ENCODE data around the gene FRMD4B.

Gene FRMD4B

DNA sequence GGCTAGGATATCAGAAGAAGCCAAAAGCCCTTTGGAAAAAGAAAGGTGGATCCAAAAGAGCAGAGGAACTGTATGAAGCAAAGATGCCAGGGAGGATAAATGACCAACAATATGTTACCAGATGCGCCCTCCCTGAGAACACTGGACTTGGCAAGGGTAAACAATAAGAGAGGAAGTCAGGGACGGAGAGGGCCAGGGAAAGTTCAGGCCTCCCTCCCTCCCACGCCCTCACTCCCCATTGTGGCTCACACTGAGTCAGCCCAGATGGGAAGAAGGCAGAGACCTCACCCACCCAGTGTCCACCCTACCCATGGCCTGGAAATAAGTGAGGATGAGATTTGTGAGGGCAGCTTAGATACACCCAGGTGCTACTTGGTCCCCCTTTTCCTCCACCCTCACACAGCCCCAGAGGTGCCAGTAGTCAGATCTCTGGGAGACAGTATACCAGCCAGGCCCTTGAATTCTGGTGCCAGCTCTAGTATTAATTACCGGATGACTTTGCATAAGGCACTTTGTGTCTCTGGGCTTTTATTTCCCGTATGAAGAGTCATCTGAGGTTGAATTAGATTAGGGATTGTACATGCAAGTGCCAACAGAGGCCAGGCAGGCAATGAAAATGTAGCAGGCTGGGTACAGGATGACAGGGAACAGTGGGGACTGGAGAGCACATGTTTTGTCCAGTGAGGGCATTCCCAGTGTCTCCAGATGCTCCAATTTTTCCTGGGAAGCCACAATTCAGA is 35.1 kb upstream of the FRMD4B start:
- no peaks in the 10 kb centered on the region for H3K9me3 ChIP-seq (ENCODE audit: control insufficient read depth in 2 of 2, low read length in 2 of 2)
- no peak overlapping the region for H3K27ac ChIP-seq (ENCODE audit: low read depth in 2 of 2, low read length in 2 of 2)
- no peak overlapping the region for H3K4me3 ChIP-seq (ENCODE audit: low read length in 2 of 2)
- H3K36me3 ChIP-seq (ENCODE audit: control insufficient read depth in 2 of 2, insufficient read depth in 2 of 2, low read length in 2 of 2): no peaks in the 10 kb centered on the region
- no peaks in the 10 kb centered on the region for H3K4me1 ChIP-seq (ENCODE audit: control insufficient read depth in 2 of 2, insufficient read depth in 2 of 2, low read length in 2 of 2)
- H3K27me3 ChIP-seq (ENCODE audit: control insufficient read depth in 2 of 2, insufficient read depth in 2 of 2, low read length in 2 of 2): peaks cover 0 to 2% of the 10 kb centered on the region in 2 donors
- no peak overlapping the region for H3K9ac ChIP-seq (ENCODE audit: low read depth in 1 of 2, low read length in 2 of 2)

DNA sequence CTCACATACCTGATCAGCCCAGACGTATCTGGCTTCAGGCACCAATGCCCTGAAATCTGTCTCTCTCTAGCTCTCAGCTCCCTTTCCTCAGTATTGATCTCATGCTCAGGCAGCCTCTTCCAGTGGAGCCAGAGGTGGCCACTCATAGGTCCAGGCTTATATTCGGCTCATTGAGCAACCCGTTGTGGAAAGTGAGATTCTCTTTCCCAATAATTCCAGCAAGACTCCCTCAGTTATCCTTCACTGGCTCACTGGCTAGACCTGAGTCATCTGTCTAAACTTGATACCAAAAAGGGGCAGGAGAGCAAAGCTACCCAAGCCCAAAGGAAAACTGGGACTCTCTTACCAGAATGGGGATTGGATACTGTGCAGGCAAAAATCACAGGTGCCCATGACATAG is 33.4 kb upstream of the FRMD4B start:
- Histone ChIP-seq H3K27ac (ENCODE audit: low read depth in 2 of 2, low read length in 2 of 2) (no peak overlapping the region), H3K27me3 (ENCODE audit: control insufficient read depth in 2 of 2, insufficient read depth in 2 of 2, low read length in 2 of 2) (peaks cover 0 to 2% of the 10 kb centered on the region in 2 donors), H3K9ac (ENCODE audit: low read depth in 1 of 2, low read length in 2 of 2) (no peak overlapping the region), H3K36me3 (ENCODE audit: control insufficient read depth in 2 of 2, insufficient read depth in 2 of 2, low read length in 2 of 2) (no peaks in the 10 kb centered on the region), H3K9me3 (ENCODE audit: control insufficient read depth in 2 of 2, low read length in 2 of 2) (no peaks in the 10 kb centered on the region), H3K4me3 (ENCODE audit: low read length in 2 of 2) (no peak overlapping the region), H3K4me1 (ENCODE audit: control insufficient read depth in 2 of 2, insufficient read depth in 2 of 2, low read length in 2 of 2) (no peaks in the 10 kb centered on the region)

DNA sequence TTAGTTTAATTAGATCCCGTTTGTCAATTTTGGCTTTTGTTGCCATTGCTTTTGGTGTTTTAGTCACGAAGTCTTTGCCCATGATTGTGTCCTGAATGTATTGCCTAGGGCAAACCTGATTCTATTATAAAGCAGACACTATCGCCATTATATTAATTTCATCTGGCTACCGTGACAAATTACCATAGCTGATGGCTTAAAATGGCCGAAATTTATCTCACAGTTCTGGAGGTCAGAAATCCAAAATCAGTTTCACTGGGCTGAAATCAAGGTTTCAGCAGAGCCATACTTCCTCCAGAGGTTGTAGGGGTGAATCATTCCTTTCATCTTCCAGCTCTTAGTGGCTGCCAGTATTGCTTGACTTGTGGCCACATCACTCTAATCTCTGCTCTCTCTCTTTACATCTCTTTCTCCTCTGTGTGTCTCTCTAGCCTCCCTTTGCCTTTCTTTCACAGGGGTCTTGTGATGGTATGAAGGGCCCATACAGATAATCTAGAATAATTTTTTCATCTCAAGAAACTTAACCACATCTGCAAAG is 31.7 kb upstream of the FRMD4B start:
- H3K9ac ChIP-seq (ENCODE audit: low read depth in 1 of 2, low read length in 2 of 2): no peak overlapping the region
- H3K9me3 ChIP-seq (ENCODE audit: control insufficient read depth in 2 of 2, low read length in 2 of 2): no peaks in the 10 kb centered on the region
- H3K27me3 ChIP-seq (ENCODE audit: control insufficient read depth in 2 of 2, insufficient read depth in 2 of 2, low read length in 2 of 2): peaks cover 0 to 2% of the 10 kb centered on the region in 2 donors
- H3K4me3 ChIP-seq (ENCODE audit: low read length in 2 of 2): no peak overlapping the region
- H3K4me1 ChIP-seq (ENCODE audit: control insufficient read depth in 2 of 2, insufficient read depth in 2 of 2, low read length in 2 of 2): no peaks in the 10 kb centered on the region
- H3K27ac ChIP-seq (ENCODE audit: low read depth in 2 of 2, low read length in 2 of 2): no peak overlapping the region
- no peaks in the 10 kb centered on the region for H3K36me3 ChIP-seq (ENCODE audit: control insufficient read depth in 2 of 2, insufficient read depth in 2 of 2, low read length in 2 of 2)

DNA sequence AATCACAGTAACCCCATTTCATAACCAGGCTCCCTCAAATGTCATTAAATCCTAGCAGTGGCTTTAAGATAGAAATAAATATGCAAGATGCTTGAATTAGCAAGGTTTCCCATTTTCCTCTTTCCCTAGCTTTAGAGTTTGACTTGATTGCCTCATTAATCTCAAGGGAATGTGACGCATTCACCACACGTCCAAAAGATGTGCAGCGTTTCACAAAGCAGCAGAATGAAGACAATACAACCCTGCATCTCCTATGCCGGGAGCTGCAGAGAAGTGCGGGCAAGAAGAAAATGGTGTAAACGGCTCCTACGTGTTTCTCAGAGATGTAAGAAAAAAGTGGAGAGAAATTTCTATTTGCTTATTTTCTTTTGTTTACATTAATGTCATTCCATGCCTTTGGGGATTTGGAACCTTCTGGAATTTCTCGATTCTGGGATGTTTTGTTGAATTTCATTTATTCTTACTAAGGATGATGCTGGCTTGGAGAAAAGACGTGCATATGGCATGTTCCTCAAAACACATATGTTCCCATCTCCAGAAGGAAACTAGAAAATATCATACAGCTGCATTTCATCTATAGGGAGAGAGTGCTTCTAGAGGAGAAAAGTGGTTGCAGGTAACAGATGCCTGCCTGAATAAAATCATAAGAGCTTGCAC is 27.8 kb upstream of the FRMD4B start:
- Histone ChIP-seq H3K9ac (ENCODE audit: low read depth in 1 of 2, low read length in 2 of 2) (no peak overlapping the region), H3K27me3 (ENCODE audit: control insufficient read depth in 2 of 2, insufficient read depth in 2 of 2, low read length in 2 of 2) (peaks cover 0 to 2% of the 10 kb centered on the region in 2 donors), H3K36me3 (ENCODE audit: control insufficient read depth in 2 of 2, insufficient read depth in 2 of 2, low read length in 2 of 2) (no peaks in the 10 kb centered on the region), H3K27ac (ENCODE audit: low read depth in 2 of 2, low read length in 2 of 2) (no peak overlapping the region), H3K4me3 (ENCODE audit: low read length in 2 of 2) (no peak overlapping the region), H3K9me3 (ENCODE audit: control insufficient read depth in 2 of 2, low read length in 2 of 2) (no peaks in the 10 kb centered on the region), H3K4me1 (ENCODE audit: control insufficient read depth in 2 of 2, insufficient read depth in 2 of 2, low read length in 2 of 2) (no peaks in the 10 kb centered on the region)

DNA sequence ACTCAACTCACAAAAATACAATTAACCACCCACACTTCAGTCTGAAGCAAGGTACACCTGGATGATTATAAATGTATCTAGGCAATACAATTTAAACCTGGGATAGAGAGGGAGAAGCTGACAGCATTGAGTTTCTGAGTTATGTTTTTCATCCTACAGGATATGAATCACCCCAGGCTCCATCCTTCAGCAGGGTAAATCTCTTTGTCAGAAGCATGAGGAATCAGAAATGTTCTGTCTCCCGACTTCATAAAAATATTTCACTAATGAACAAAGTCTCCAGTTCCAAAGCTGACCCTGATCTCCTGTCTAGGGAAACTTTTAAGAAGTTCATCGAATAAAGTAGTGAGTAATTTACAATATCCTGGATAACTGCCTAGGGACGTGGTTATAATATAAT is 25.5 kb upstream of the FRMD4B start:
- Histone ChIP-seq H3K4me1 (ENCODE audit: control insufficient read depth in 2 of 2, insufficient read depth in 2 of 2, low read length in 2 of 2) (peaks cover 0 to under 1% of the 10 kb centered on the region in 2 donors), H3K4me3 (ENCODE audit: low read length in 2 of 2) (no peak overlapping the region), H3K27ac (ENCODE audit: low read depth in 2 of 2, low read length in 2 of 2) (no peak overlapping the region), H3K9me3 (ENCODE audit: control insufficient read depth in 2 of 2, low read length in 2 of 2) (no peaks in the 10 kb centered on the region), H3K9ac (ENCODE audit: low read depth in 1 of 2, low read length in 2 of 2) (no peak overlapping the region), H3K36me3 (ENCODE audit: control insufficient read depth in 2 of 2, insufficient read depth in 2 of 2, low read length in 2 of 2) (no peaks in the 10 kb centered on the region), H3K27me3 (ENCODE audit: control insufficient read depth in 2 of 2, insufficient read depth in 2 of 2, low read length in 2 of 2) (no peaks in the 10 kb centered on the region)

DNA sequence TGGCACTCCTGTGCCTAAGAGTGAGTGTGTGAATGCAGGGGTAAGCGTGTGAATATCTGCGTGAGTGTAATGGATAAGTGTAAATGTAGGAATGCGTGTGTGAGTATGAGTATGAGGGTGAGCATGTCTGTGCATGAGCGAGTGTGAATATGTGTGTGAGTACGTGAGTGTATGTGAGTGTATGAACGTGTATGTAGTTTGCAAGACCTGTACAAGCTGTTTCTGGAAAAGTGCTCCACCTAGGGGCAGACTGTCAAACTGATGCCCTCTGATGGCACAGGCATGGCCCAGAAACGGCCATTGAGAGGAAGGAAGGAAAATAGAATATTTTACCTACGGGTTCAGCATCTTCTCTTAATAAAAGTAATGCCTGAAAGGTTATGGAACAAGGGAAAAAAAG is 24.4 kb upstream of the FRMD4B start:
- peaks cover 0 to 2% of the 10 kb centered on the region in 2 donors for H3K4me1 ChIP-seq (ENCODE audit: control insufficient read depth in 2 of 2, insufficient read depth in 2 of 2, low read length in 2 of 2)
- H3K4me3 ChIP-seq (ENCODE audit: low read length in 2 of 2): peak overlapping the region in 1 of 2 donors; percentile 20

DNA sequence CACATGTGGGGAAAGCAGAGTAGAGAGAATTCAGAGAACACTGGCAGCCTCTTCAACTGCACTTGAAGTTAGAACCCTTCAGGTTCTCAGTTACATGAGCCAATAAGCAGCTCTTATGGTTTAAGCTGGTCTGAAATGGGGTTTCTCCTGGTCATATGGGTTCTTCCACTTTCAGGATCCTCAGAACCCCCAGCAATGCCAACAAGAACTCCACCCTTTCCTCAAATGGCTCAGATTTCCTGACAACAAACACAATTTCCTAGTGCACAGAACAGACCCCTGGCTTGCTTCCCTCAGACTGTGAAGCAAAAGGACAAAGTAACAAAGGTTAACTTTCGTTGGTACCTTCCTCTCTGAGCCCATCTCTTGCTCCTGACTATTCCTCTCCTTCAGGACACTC is 23.9 kb upstream of the FRMD4B start:
- Histone ChIP-seq H3K4me1 (ENCODE audit: control insufficient read depth in 2 of 2, insufficient read depth in 2 of 2, low read length in 2 of 2) (peaks cover 0 to 2% of the 10 kb centered on the region in 2 donors), H3K9ac (ENCODE audit: low read depth in 1 of 2, low read length in 2 of 2) (no peak overlapping the region), H3K27ac (ENCODE audit: low read depth in 2 of 2, low read length in 2 of 2) (peak overlapping the region in 1 of 2 donors; percentile 25), H3K9me3 (ENCODE audit: control insufficient read depth in 2 of 2, low read length in 2 of 2) (no peaks in the 10 kb centered on the region), H3K4me3 (ENCODE audit: low read length in 2 of 2) (no peak overlapping the region), H3K27me3 (ENCODE audit: control insufficient read depth in 2 of 2, insufficient read depth in 2 of 2, low read length in 2 of 2) (no peaks in the 10 kb centered on the region), H3K36me3 (ENCODE audit: control insufficient read depth in 2 of 2, insufficient read depth in 2 of 2, low read length in 2 of 2) (no peaks in the 10 kb centered on the region)

More for the DNA sequence above, 24.4 kb upstream of the FRMD4B start:
- Histone ChIP-seq H3K9ac (ENCODE audit: low read depth in 1 of 2, low read length in 2 of 2) (no peak overlapping the region), H3K36me3 (ENCODE audit: control insufficient read depth in 2 of 2, insufficient read depth in 2 of 2, low read length in 2 of 2) (no peaks in the 10 kb centered on the region), H3K9me3 (ENCODE audit: control insufficient read depth in 2 of 2, low read length in 2 of 2) (no peaks in the 10 kb centered on the region), H3K27me3 (ENCODE audit: control insufficient read depth in 2 of 2, insufficient read depth in 2 of 2, low read length in 2 of 2) (no peaks in the 10 kb centered on the region), H3K27ac (ENCODE audit: low read depth in 2 of 2, low read length in 2 of 2) (no peak overlapping the region)

DNA sequence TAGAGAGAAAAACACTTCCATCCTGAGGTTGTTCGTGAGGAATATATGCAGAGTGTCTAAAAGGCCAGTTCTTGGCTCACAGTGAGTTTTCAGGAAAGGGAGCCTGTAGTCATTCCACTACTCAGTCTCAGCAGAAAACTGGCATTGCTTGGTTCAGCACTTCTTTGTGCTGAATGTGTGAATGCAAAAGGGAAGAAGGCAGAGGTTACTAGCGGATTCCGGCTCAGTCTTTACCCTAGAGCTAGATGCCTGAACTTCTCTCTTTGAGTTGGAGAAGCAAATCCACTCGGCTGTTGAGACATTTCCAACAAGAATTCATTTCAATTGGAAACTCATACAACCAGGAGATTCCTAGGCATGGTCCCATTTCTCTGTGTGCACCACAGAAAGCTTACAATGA is 23.1 kb upstream of the FRMD4B start:
- H3K4me3 ChIP-seq (ENCODE audit: low read length in 2 of 2): no peak overlapping the region
- no peaks in the 10 kb centered on the region for H3K9me3 ChIP-seq (ENCODE audit: control insufficient read depth in 2 of 2, low read length in 2 of 2)
- no peak overlapping the region for H3K9ac ChIP-seq (ENCODE audit: low read depth in 1 of 2, low read length in 2 of 2)
- no peaks in the 10 kb centered on the region for H3K27me3 ChIP-seq (ENCODE audit: control insufficient read depth in 2 of 2, insufficient read depth in 2 of 2, low read length in 2 of 2)
- H3K36me3 ChIP-seq (ENCODE audit: control insufficient read depth in 2 of 2, insufficient read depth in 2 of 2, low read length in 2 of 2): no peaks in the 10 kb centered on the region
- H3K27ac ChIP-seq (ENCODE audit: low read depth in 2 of 2, low read length in 2 of 2): peak overlapping the region in 1 of 2 donors; percentile 25
- peaks cover under 1 to 2% of the 10 kb centered on the region in 2 donors for H3K4me1 ChIP-seq (ENCODE audit: control insufficient read depth in 2 of 2, insufficient read depth in 2 of 2, low read length in 2 of 2)

DNA sequence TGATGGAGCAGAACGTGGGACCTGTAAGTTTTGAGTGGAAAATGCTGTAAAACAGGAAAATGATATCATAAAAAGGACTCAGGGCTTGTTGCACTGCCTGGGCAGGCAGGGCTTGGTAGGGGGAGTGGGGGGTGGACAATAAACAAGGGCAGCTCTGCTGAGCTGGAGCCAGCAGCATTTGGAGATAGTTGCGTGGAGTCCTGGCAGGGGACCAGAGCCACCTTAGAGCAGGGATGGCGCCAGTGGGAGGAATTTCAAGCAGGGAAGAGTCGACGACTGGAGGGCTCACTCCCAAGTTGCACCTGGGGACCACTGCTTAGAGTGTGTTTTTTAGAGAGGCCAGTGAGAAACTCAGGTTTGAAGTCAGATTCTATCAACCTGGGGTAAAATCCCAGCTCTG is 22.7 kb upstream of the FRMD4B start:
- H3K27ac ChIP-seq (ENCODE audit: low read depth in 2 of 2, low read length in 2 of 2): no peak overlapping the region
- no peaks in the 10 kb centered on the region for H3K36me3 ChIP-seq (ENCODE audit: control insufficient read depth in 2 of 2, insufficient read depth in 2 of 2, low read length in 2 of 2)

DNA sequence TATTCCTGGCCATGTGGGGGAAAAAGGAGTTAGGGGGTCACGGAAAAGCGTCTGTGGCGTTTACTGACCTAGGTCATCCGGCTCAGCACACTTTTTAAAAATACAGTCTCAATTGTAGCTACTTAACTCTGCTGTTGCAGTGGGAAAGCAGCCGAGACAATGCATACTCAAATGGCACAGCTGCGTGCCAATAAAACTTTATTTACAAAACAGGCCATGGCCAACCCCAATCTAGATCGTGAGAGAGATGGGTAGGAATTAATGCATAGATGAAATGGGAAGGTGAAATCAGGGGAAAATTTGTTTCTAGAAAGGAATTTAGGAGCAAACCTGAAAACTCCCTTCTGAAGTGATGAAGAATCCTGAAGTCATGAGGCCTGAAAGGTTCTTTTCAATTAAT is 22.0 kb upstream of the FRMD4B start:
- H3K27me3 ChIP-seq (ENCODE audit: control insufficient read depth in 2 of 2, insufficient read depth in 2 of 2, low read length in 2 of 2): no peaks in the 10 kb centered on the region
- H3K36me3 ChIP-seq (ENCODE audit: control insufficient read depth in 2 of 2, insufficient read depth in 2 of 2, low read length in 2 of 2): no peaks in the 10 kb centered on the region
- H3K9me3 ChIP-seq (ENCODE audit: control insufficient read depth in 2 of 2, low read length in 2 of 2): no peaks in the 10 kb centered on the region
- no peak overlapping the region for H3K4me3 ChIP-seq (ENCODE audit: low read length in 2 of 2)
- H3K9ac ChIP-seq (ENCODE audit: low read depth in 1 of 2, low read length in 2 of 2): no peak overlapping the region
- no peak overlapping the region for H3K27ac ChIP-seq (ENCODE audit: low read depth in 2 of 2, low read length in 2 of 2)
- H3K4me1 ChIP-seq (ENCODE audit: control insufficient read depth in 2 of 2, insufficient read depth in 2 of 2, low read length in 2 of 2): peaks cover 6 to 8% of the 10 kb centered on the region in 2 donors

More for the DNA sequence above, 22.7 kb upstream of the FRMD4B start:
- H3K27me3 ChIP-seq (ENCODE audit: control insufficient read depth in 2 of 2, insufficient read depth in 2 of 2, low read length in 2 of 2): no peaks in the 10 kb centered on the region
- no peak overlapping the region for H3K4me3 ChIP-seq (ENCODE audit: low read length in 2 of 2)
- no peaks in the 10 kb centered on the region for H3K9me3 ChIP-seq (ENCODE audit: control insufficient read depth in 2 of 2, low read length in 2 of 2)
- no peak overlapping the region for H3K9ac ChIP-seq (ENCODE audit: low read depth in 1 of 2, low read length in 2 of 2)
- peaks cover 4 to 6% of the 10 kb centered on the region in 2 donors for H3K4me1 ChIP-seq (ENCODE audit: control insufficient read depth in 2 of 2, insufficient read depth in 2 of 2, low read length in 2 of 2)

All from mucosa of rectum (tissue), 2 donors.